ENCODE data around the gene C3orf85.

DNA sequence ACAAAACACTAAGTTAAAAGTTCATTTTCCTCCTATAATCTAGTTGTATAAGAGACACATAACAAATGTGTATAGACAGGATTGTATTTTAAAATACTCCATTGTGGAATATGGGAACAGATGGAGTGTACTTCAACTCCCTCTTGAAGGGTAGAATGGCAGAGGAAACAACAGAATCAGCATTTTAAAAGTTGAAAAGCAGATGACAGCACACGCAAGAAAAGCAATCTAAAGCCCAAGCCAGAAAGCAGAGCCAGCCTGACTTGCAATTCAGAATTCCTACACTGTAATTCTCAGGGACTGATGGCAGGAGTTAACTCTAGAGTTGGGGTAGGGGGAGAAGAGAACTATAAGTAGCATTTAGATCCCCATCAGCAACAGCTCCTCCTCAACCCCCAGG is 41.4 kb upstream of the C3orf85 start:
- TF ChIP-seq CTCF (IDR thresholded peaks at IDR 0.05), result no peak
- no peak for TF ChIP-seq POLR2A (IDR thresholded peaks at IDR 0.05)
- no peak for TF ChIP-seq POLR2AphosphoS5 (IDR thresholded peaks at IDR 0.05)

Measured in sigmoid colon (tissue), 4 donors.